ENCODE results near the gene SORCS2.

Gene SORCS2

GRCh38 chr4:7649741-7650531 lies 457.6 kb downstream of the SORCS2 start:
- no peak for DNase-seq

GRCh38 chr4:7650606-7651385 lies 458.5 kb downstream of the SORCS2 start:
- no peak for DNase-seq

GRCh38 chr4:7651461-7651921 lies 459.2 kb downstream of the SORCS2 start:
- DNase-seq, result peak; percentile 52

- no peak for DNase-seq
Observed at GRCh38 chr4:7652006-7652405, 459.7 kb downstream of the SORCS2 start.

- no peak for DNase-seq
Observed at GRCh38 chr4:7652451-7652881, 460.1 kb downstream of the SORCS2 start.

GRCh38 chr4:7652906-7653305 lies 460.6 kb downstream of the SORCS2 start:
- no peak for DNase-seq

- peak; percentile 53 for DNase-seq
Observed at GRCh38 chr4:7653510-7654369, 461.4 kb downstream of the SORCS2 start.

GRCh38 chr4:7654550-7655445 lies 462.5 kb downstream of the SORCS2 start:
- no peak for DNase-seq

- DNase-seq, result peak; percentile 36
Observed at GRCh38 chr4:7655511-7656243, 463.3 kb downstream of the SORCS2 start.

- DNase-seq, result no peak
Observed at GRCh38 chr4:7656244-7656800, 464.0 kb downstream of the SORCS2 start.

- DNase-seq, result no peak
Observed at GRCh38 chr4:7657545-7658297, 465.4 kb downstream of the SORCS2 start.

- no peak for DNase-seq
Observed at GRCh38 chr4:7658341-7659204, 466.2 kb downstream of the SORCS2 start.

- no peak for DNase-seq
Observed at GRCh38 chr4:7659429-7660175, 467.3 kb downstream of the SORCS2 start.

- DNase-seq, result no peak
Observed at GRCh38 chr4:7660176-7661039, 468.1 kb downstream of the SORCS2 start.

- no peak for DNase-seq
Observed at GRCh38 chr4:7661066-7661748, 468.9 kb downstream of the SORCS2 start.

GRCh38 chr4:7661846-7662506 lies 469.6 kb downstream of the SORCS2 start:
- DNase-seq, result no peak
